CD4-positive, alpha-beta T cell treated with Interleukin-17A for 4 hours (primary cell): Measurements from ENCODE around the gene ALKBH1.
"Not testable (repeated sequence)": the region's sequence is repeated elsewhere in the genome, so short reads cannot be mapped to it uniquely, and the experiment has no call there.

ENCODE experiments used
- DNase-seq: peaks from one replicate; pipeline ENCODE4 v3.0.0-alpha.2; 2020; ENCODE audit warnings: mixed read lengths

ALKBH1 gene

DNA sequence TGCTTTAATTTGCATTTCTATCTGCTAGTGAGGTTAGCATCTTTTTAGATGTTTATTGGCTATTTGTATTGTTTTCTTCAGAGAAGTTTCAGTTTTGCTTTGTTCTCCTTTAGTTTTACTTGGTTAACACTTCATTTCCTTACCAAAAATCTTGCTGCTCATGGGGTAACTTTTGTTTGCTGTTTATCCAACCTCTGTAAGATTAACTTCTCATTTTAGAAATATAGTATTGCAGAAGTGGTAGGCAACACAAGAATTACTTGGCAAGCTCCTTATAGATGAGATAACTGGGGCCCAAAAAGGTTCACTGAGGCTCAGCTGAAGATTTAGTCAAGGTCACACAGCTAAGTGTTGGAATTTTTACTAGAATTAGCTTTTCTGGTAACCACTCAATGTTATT lies 40.5 kb downstream of the ALKBH1 start:
- DNase-seq: no peak

DNA sequence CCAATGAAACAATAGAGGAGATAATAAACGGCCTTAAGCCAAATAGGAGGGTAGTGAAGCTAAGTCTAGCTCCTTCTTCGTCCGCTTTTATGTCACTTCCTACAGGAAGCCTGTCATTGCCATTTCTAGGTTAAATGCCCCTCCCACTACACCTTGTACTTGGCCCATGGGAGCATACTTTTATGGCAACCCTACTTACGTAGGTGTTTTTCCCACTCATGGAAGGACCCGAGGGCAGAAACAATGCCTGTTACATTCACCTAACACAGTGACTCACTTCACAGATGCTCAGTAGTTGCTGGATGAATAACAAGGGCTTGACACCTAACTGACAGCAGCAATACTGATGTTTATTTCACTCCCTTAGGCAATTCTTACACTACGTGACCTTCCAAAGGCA lies 44.5 kb downstream of the ALKBH1 start:
- no peak for DNase-seq

DNA sequence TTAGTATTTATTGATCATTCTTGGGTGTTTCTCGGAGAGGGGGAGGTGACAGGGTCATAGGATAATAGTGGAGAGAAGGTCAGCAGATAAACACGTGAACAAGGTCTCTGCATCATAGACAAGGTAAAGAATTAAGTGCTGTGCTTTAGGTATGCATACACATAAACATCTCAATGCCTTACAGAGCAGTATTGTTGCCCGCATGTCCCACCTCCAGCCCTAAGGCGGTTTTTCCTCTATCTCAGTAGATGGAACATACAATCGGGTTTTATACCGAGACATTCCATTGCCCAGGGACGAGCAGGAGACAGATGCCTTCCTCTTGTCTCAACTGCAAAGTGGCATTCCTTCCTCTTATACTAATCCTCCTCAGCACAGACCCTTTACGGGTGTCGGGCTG lies 46.3 kb downstream of the ALKBH1 start:
- not testable (repeated sequence) for DNase-seq

DNA sequence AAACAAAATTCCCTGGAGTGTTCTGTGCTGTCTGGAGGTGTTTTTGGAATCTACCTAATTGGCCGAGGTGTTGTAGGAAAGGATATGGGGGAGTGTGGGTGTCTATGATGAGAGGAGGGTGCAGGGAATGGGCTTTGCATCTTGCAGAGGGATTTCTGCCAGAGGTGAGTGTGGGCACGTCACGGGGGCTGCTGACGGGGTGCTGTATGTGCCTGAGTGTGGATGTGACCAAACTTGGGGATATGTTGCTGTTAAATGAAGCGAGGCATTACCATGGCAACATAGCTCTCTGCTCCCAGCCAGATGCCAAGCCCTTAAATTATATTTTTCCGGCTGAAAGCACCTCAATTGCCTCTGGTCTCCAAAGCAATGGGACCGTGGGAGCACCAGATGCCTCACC lies 47.1 kb downstream of the ALKBH1 start:
- DNase-seq: no peak

DNA sequence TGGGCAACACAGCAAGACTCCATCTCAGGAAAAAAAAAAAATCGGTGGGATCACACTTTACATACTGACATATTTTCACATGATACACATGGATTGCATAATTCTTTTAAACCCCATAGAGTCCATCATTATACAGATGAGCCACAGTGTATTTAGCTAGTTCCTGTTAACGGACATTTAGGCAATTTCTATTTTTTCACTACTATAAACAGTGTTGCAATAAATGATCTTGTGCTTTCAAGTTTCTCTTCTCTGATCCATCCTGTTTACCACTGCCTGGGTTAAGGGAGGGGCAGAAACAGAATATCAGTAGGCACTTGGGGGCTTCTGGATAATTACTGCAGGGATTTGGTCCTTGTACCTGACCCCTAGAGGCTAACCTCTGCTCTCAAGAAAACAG lies 48.0 kb downstream of the ALKBH1 start:
- DNase-seq: no peak

DNA sequence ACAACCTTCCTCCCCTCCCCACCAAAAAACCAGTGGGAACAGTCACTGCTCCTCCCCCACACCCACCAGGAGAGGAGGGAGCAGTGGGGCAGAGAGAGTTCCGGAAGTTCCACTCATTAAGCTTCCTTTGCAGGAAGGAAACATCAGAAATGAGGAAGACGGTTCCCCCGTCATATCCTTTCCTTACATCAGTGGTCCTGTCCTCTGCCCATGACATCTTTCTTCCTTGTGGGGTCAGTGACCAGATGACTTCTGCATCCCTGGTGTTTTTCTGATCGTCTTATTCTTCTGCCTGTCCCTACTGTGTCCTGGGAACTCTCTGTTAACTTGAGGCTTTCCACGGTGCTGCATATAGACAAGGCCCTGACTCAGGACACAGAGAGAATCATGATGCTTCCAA lies 50.5 kb downstream of the ALKBH1 start:
- DNase-seq: no peak

DNA sequence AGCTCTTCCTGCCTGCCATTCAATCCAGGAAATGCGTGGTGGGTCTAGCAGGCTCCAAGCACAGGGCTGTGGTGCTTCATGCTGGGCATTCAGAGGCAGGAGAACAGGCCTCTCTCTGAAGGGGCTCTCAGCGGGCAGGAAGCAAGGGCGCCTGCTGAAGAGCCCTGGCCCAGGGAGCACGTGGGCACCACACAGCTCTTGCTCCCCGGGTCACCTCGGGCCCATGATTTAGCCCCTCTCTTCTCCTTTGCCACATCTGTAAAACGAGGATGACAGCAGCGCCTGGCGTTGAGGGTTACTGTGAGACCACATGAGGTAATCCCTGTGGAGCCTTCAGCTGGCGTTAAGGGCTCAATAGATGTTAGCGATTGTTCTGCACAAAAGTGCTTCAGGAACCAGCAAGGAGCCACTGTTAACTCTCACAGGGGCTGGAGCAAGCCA lies 53.8 kb downstream of the ALKBH1 start:
- DNase-seq: no peak

DNA sequence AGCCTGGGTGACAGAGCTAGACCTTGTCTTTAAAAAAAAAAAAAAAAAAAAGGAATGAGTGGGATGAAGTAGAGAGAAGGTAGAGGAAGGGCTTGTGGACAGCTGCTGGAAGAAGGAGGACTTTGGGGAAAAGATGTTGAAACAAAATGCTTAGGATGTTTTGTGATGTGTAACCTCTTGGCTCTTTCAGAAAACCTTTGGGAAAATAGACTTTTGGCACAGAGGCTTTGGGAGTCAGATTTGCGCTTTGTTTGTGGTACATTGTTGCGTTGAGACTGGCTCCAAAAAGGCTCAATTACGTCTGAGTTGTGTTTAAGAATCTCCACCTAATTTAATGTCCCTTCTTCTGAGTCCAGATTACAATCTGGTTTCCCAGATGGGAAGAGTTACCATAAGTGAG lies 58.5 kb downstream of the ALKBH1 start:
- no peak for DNase-seq

DNA sequence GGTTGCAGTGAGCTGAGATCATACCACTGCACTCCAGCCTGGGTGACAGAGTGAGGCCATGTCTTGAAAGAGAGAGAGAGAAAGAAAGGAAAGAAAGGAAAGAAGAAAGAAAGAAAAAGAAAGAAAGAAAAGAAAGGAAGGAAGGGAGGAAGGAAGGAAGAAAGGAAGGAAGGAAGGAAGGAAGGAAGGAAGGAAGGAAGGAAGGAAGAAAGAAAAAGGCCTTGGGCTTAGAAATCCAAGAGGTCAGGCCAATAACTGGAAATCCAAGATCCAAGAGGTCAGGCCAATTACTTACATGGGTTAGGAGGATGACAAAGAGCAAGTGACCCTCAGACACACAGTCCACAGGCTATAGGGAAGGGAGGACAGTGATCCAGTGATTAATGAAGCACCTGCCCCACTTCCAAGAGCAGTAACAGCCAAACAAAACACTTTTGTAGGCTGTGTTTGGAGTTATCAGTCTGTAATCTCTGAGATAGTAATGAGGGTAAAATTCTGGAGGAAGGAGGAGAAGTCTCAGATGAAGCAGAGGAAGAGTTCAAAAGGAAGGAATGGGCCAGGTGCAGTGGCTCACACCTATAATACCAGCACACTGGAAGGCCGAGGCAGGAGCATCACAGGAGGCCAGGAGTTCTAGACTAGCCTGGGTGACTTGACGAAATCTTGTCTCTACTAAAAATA lies 59.2 kb downstream of the ALKBH1 start:
- DNase-seq: no peak

DNA sequence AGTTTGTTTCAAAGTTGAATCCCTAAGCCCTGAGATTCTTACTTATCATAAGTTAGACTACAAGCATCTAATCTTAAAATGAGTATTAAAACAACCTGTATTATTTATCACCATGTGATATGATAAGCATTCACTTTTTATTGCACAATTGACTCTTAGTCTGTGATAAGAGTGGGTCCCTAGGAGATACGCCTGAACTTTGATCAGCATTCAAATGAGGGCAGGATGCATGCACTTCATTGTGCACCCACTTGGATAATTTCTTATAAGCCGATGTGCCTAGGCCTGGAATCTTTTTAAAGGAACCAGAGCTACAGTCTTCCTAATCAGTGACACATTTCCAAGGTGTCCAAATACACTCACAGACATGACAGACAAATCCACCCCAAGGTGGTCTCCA lies 60.0 kb downstream of the ALKBH1 start:
- DNase-seq: no peak

DNA sequence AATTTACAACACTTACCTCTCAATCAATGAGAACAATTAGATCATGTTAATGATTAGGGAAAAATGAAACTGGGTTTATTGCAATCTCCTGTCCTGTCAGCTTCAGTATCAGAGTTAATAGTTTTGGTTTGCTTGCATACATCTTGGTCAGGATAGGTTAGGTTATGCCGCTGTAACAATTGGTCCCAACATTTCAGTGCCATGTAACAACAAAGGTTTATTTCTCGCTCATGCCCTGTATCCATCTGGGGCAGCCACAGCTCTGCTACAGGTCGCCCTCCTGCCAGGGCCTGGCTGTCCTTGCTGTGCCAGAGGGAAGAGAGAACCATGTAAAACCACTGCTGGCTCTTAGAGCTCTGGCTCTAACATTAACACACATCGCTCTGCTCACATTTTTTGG lies 60.9 kb downstream of the ALKBH1 start:
- no peak for DNase-seq

DNA sequence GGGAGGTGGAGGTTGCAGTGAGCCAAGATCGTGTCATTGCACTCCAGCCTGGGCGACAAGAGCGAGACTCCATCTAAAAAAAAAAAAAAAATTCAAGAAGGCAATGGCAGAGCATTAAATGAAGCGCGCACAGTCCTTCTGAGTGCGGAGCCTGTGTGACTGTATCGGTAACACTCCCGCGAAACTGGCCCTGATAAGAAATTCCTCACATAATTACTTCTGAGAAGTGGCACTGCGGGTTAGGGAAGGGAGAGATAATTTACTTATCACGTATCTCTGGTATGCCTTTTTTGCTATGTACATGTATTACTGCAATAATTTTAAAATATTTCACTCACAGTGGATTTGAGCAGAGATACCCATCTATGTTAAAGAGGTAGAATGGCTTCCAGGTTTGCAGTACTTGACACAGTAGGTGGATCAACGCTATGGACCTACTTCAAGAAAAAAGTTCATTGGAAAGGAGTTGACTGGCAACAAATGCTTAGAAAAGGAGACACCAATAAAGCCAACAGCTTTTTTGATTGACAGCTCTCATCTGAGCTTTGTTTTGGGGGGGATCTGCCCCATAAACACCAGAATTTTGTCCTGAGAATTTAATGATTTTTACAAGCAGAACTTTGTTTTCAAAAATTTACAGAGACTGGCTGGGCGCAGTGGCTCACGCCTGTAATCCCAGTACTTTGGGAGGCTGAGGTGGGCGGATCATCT lies 62.1 kb downstream of the ALKBH1 start:
- no peak for DNase-seq

DNA sequence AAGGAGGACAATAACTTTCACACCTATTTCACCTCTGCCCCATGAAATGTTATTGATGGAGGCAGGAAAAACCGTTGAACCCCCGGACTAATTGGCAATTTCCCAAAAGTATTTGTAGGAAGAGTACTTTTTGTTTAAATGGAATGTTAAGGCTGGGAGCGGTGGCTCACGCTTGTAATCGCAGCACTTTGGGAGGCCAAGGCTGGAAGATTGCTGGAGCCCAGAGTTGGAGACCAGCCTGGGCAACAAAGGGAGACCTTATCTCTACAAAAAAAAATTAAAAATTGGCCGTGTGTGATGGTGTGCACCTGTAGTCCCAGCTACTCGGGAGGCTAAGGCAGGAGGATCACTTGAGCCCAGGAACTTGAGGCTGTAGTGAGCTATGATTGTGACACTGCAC lies 65.4 kb downstream of the ALKBH1 start:
- DNase-seq: no peak

DNA sequence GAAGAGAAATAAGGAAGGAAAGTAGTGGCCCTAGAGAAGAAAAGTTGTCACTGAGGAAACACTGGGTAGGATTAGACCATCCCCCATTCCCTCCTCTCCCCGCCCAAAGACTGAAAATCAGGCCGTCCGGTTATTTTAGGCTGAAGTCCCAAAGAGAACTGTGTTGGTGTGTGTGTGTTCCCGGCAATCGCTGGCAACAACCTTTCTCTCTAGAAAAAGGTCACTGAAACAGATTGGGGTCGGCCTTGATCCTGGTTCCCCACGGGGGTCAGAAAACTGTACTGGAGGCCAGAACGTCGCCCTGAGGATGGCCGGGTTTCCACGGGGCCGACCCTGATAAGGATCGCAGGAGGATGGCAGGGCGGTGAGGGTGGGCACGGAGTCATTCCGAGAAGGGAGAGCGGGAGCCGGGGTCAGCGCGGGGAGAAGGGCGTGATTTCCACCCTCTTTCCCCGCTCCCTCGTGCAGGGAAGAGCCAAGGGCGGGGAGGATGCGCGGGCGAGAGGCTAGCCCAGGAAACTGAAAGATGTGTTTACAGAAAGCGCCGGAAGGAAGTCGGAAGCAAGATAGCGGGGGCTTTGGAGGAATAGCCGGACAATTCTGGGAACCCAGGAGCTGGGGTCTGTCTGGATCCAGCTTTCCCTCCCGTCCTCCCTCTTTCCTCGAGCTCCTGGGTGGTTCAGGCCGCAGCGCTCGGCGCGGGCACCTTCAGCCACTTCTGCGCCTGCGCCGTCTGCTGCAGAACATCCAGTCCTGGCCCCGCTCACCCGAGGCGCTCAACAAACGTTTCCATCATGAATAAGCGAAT lies 66.1 kb downstream of the ALKBH1 start:
- DNase-seq: peak; percentile 79

DNA sequence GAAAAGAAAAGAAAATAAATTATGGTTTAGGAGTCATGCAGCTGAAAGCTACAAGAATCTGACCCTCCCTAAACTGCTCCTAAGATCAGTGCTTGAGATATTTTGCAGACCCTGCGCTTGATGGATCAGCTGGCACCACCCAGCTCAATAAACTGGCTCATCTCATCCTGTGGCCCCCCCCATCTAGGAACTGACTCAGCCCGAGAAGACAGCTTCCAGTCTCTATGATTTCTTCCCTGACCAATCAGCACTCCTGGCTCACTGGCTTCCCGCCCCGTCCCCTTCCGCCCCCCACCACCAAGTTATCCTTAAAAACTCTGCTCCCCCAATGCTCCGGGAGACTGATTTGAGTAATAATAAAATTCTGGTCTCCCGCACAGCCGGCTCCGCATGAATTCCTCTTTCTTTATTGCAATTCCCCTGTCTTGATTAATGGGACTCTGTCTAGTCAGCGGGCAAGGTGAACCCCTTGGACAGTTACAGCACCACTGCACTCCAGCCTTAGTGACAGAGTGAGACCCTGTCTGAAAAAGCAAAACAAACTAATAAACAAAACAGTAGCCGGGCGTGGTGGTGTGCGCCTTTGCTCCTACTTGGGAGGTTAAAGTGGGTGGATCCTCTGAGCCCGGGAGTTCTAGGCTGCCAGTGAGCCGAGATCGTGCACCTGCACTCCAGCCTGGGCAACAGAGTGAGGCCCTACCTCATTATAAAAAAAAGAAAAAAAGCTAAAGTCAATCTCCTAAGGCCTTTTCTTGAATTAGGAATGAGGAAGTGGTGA lies 66.9 kb downstream of the ALKBH1 start:
- no peak for DNase-seq

DNA sequence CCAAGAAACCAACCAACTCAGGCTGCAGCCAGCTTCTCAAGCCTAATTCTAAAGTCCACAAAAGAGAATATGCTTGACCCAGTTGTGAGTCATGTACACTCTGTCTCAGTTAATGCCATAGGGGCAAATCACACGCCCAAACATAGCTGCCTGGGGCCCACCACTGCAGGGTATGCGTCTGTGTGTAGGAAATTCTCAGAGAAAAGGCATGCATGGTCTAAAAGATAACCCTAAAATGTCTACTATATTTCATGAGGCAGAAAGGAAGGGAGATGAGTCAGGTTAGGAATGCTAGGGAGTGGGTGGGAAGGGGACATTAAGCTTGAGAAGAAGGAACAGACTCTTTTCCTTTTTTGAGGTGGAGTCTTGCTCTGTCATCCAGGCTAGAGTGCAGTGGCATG lies 69.1 kb downstream of the ALKBH1 start:
- no peak for DNase-seq

DNA sequence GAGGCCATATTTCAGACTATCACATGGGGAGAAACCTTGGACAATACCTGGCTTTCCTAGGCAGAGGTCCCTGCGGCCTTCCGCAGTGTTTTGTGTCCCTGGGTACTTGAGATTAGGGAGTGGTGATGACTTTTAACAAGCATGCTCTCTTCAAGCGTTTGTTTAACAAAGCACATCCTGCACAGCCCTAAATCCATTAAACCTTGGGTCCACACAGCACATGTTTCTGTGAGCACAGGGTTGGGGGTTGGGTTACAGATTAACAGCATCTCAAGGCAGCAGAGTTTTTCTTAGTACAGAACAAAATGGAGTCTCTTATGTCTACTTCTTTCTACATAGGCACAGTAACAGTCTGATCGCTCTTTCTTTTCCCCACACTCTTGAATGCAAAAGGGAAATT lies 72.0 kb downstream of the ALKBH1 start:
- not testable (repeated sequence) for DNase-seq

DNA sequence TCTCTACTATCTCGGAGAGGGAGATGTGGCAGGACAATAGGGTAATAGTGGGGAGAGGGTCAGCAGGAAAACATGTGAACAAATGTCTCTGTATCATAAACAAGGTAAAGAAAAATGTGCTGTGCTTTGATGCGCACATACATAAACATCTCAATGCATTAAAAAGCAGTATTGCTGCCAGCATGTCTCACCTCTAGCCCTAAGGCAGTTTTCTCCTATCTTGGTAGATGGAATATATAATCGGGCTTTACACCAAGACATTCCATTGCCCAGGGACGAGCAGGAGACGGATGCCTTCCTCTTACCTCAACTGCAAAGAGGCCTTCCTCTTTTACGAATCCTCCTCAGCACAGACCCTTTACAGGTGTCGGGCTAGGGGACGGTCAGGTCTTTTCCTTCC lies 72.4 kb downstream of the ALKBH1 start:
- not testable (repeated sequence) for DNase-seq

DNA sequence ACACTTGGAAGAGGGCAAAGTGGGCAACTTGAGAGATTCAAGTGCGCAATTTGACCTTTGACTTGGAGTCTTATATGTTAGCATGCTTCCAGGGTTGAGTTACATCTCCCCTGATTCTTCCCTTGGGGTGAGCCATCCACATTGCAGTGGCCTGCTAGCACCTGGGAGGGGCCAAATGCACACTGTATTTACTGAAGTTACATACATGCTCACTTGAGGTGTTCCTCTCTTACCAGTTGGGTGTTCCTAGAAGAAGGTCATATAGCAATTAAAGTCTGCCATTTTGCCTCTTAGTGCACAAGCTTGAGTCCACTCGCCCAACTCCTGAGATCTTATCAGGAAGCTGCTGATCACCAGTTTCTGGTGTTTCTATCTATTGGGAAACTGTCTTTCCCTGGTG lies 77.7 kb downstream of the ALKBH1 start:
- DNase-seq: no peak

DNA sequence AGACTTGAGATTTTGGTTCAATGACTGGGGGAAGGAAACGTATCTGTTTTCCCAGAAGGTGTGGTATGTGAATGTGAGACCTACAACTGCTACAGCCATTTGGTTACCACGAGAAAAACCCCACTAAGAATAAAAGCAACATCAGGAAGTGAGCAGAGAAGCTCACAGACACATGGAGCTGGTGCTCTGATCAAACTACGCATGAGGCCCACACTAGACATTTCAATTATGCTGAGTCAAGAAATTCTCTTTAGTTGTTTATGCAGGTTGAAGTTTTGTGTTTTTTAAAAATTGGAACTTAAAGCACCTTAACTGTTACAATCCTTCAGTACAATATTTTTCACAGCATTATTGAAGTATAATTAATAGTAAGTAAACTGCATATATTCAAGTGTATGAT lies 82.5 kb downstream of the ALKBH1 start:
- no peak for DNase-seq

DNA sequence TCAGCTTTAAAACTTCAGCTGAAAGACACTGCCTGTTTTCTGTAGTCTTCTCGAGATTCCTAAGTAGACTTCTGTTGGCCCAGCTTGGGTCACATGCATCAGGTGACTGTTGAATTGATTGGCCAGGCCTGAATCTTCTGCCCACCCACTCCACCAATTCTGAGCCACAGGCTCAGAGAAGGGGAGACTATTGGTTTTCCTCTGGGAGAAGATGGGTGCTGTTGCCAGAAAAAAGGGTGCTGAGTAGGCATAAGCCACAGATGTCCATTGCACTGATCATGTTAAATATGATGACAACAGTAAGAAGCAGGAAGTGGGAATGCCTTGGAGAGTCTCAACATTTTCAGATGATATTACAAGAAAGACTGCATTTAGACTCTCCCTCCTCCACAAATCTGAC lies 84.6 kb downstream of the ALKBH1 start:
- no peak for DNase-seq
